ENCODE results near the gene DBP.

Gene DBP

GRCh38 chr19:48606463-48607358 is 30.5 kb downstream of the DBP start, which contains the start of gene SPACA4:
TSS of gene SPACA4 (plus strand) at chr19:48606742. CDS start at chr19:48606979, 237 bp downstream.
- no peak for DNase-seq

GRCh38 chr19:48603850-48604249 is 33.3 kb downstream of the DBP start:
- no peak for DNase-seq

GRCh38 chr19:48603449-48603848 is 33.7 kb downstream of the DBP start:
- no peak for DNase-seq

- DNase-seq: no peak
Measured at GRCh38 chr19:48603001-48603400, 34.2 kb downstream of the DBP start.

- no peak for DNase-seq
Measured at GRCh38 chr19:48600679-48601417, 36.3 kb downstream of the DBP start.

GRCh38 chr19:48598996-48599700 is 38.0 kb downstream of the DBP start:
- DNase-seq: no peak

GRCh38 chr19:48596679-48597465 is 40.3 kb downstream of the DBP start:
- no peak for DNase-seq

GRCh38 chr19:48596237-48596636 is 40.9 kb downstream of the DBP start:
- no peak for DNase-seq

GRCh38 chr19:48595833-48596232 is 41.3 kb downstream of the DBP start:
- DNase-seq: no peak

GRCh38 chr19:48595171-48595570 is 42.0 kb downstream of the DBP start:
- DNase-seq: no peak

- no peak for DNase-seq
Measured at GRCh38 chr19:48591021-48591420, 46.2 kb downstream of the DBP start.

GRCh38 chr19:48588670-48589401 is 48.3 kb downstream of the DBP start:
- DNase-seq: peak; percentile 70

GRCh38 chr19:48587387-48587786 is 49.8 kb downstream of the DBP start:
- DNase-seq: no peak

GRCh38 chr19:48582168-48582567 is 55.0 kb downstream of the DBP start:
- DNase-seq: no peak

Measured in NCI-H2029 treated with DMSO at 0.1 percent for 48 hours (cell line).